ENCODE measurements around the gene NEO1. TPM values are rescaled to one million over a fixed set of nuclear protein-coding genes. Genes with fewer than 3 reads are reported as not detected.
A peak's percentile ranks its signal among the peaks of the same experiment; 100 is the strongest.

The NEO1 gene
- total RNA-seq, 2 donors from 2014 or later = 51.4 to 72.3 TPM

GRCh38 chr15:73246439-73246838, 194.2 kb downstream of the NEO1 start:
- no peak for TF ChIP-seq CTCF (IDR thresholded peaks at IDR 0.05)
- ATAC-seq (ENCODE audit: insufficient number of reproducible peaks, low FRiP score, low read depth) (no peak), DNase-seq (ENCODE audit: low spot score) (no peak)
- Histone ChIP-seq H3K9me3 (no peaks in the 10 kb centered on the region), H3K27ac (peak overlapping the region in 1 of 2 donors; percentile 33), H3K4me1 (ENCODE audit: control insufficient read depth in 1 of 2, low read depth in 2 of 2) (peaks cover 0 to 26% of the 10 kb centered on the region in 2 donors), H3K27me3 (replicated peaks; ENCODE audit: insufficient read depth) (no peaks in the 10 kb centered on the region), H3K36me3 (peaks cover 9% of the 10 kb centered on the region), H3K4me3 (no peak overlapping the region)

GRCh38 chr15:73246898-73247297, 194.6 kb downstream of the NEO1 start:
- Histone ChIP-seq H3K27ac (peak overlapping the region in 1 of 2 donors; percentile 33), H3K4me3 (no peak overlapping the region), H3K4me1 (ENCODE audit: control insufficient read depth in 1 of 2, low read depth in 2 of 2) (peaks cover 0 to 26% of the 10 kb centered on the region in 2 donors), H3K27me3 (replicated peaks; ENCODE audit: insufficient read depth) (no peaks in the 10 kb centered on the region), H3K36me3 (peaks cover 9% of the 10 kb centered on the region), H3K9me3 (no peaks in the 10 kb centered on the region)
- ATAC-seq (ENCODE audit: insufficient number of reproducible peaks, low FRiP score, low read depth) = no peak
- TF ChIP-seq CTCF (IDR thresholded peaks at IDR 0.05) = no peak
- DNase-seq (ENCODE audit: low spot score) = no peak

- TF ChIP-seq CTCF (IDR thresholded peaks at IDR 0.05) = no peak
- Histone ChIP-seq H3K27me3 (replicated peaks; ENCODE audit: insufficient read depth) (no peaks in the 10 kb centered on the region), H3K36me3 (peaks cover 9% of the 10 kb centered on the region), H3K4me1 (ENCODE audit: control insufficient read depth in 1 of 2, low read depth in 2 of 2) (peaks cover 0 to 26% of the 10 kb centered on the region in 2 donors), H3K4me3 (no peak overlapping the region), H3K9me3 (no peaks in the 10 kb centered on the region), H3K27ac (no peak overlapping the region)
- ATAC-seq (ENCODE audit: insufficient number of reproducible peaks, low FRiP score, low read depth) (no peak), DNase-seq (ENCODE audit: low spot score) (no peak)
Observed at GRCh38 chr15:73247331-73247730, 195.1 kb downstream of the NEO1 start.

- Histone ChIP-seq H3K27me3 (replicated peaks; ENCODE audit: insufficient read depth) (no peaks in the 10 kb centered on the region), H3K9me3 (no peaks in the 10 kb centered on the region), H3K36me3 (peaks cover 8% of the 10 kb centered on the region), H3K4me3 (no peak overlapping the region), H3K27ac (no peak overlapping the region), H3K4me1 (ENCODE audit: control insufficient read depth in 1 of 2, low read depth in 2 of 2) (peaks cover 0 to 26% of the 10 kb centered on the region in 2 donors)
- TF ChIP-seq CTCF (IDR thresholded peaks at IDR 0.05) = no peak
- DNase-seq (ENCODE audit: low spot score) = no peak
- ATAC-seq (ENCODE audit: insufficient number of reproducible peaks, low FRiP score, low read depth) = no peak
Observed at GRCh38 chr15:73249499-73249898, 197.2 kb downstream of the NEO1 start.

- no peaks in the 10 kb centered on the region for H3K4me1 ChIP-seq (ENCODE audit: control insufficient read depth in 1 of 2, low read depth in 2 of 2)
- TF ChIP-seq CTCF (IDR thresholded peaks at IDR 0.05) = no peak
- H3K9me3 ChIP-seq = no peaks in the 10 kb centered on the region
- ATAC-seq (ENCODE audit: insufficient number of reproducible peaks, low FRiP score, low read depth) = no peak
- DNase-seq (ENCODE audit: low spot score) = no peak
- no peak overlapping the region for H3K4me3 ChIP-seq
- H3K27me3 ChIP-seq (replicated peaks; ENCODE audit: insufficient read depth) = no peaks in the 10 kb centered on the region
- H3K27ac ChIP-seq = no peak overlapping the region
- H3K36me3 ChIP-seq = peaks cover 21% of the 10 kb centered on the region
Observed at GRCh38 chr15:73254598-73254997, 202.3 kb downstream of the NEO1 start.

Measured in thoracic aorta (tissue), 2 donors.